GM19328 (cell line): ENCODE results near the gene PAFAH1B2.

Experiments
- ATAC-seq: cut with Tn5 transposase; IDR thresholded peaks from one replicate; pipeline ENCODE4 v1.9.1; 2021; ENCODE audit warnings: mild to moderate bottlenecking, moderate library complexity; ENCODE audit not compliant: unreplicated experiment

The PAFAH1B2 gene

DNA sequence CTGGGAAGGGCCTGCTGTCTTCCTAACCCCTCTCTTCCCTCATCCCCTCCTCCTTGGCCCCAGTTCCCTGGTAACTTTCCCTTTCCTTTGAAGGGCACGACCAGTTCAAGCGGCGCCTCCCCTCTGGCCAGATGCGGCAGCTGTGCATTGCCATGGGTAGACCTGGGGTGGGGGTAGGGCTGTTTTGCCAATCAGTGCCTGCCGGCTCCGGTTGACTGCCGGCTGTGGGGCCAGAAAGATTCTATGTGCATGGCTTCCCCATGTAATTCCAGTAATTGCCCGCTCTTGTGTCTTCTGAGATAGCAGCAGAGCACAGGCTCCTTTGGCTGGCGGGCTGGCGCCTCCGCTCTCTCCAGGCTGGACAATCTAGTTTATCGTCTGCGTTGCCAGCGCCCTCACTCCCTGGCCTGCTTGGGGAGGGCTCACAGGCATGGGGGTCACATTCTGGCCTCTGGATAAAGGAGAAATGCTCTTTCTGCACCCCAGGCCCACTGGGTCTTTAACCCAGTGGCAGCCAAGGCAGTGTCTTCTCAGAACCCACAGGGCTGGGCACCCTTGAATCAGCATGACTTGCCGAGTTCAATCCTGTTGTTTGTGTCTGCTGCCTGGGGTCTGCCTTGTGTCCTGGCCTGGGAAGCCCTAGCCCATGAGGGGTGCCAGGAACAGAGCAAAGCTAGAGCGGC is 43.9 kb downstream of the PAFAH1B2 start:
- no peak for ATAC-seq

DNA sequence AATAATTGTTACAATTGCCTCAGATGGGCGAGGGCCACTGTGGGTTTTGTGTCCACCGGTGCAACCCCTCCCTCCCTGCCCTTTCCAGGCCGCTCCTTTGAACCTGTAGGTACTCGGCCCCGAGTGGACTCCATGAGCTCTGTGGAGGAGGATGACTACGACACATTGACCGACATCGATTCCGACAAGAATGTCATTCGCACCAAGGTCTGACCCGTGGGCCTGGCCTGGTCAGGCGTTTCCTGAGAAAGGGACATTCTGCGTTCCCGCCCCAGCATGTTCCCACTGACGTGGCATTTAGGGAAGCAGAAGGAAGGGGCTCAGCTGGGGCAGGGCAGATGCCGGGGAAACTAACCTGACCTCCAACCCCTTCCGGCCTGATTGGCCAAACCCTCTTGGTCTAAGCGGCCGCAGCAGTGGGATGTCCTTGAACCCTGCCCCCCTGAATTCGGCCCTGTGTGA is 44.6 kb downstream of the PAFAH1B2 start:
- no peak for ATAC-seq

DNA sequence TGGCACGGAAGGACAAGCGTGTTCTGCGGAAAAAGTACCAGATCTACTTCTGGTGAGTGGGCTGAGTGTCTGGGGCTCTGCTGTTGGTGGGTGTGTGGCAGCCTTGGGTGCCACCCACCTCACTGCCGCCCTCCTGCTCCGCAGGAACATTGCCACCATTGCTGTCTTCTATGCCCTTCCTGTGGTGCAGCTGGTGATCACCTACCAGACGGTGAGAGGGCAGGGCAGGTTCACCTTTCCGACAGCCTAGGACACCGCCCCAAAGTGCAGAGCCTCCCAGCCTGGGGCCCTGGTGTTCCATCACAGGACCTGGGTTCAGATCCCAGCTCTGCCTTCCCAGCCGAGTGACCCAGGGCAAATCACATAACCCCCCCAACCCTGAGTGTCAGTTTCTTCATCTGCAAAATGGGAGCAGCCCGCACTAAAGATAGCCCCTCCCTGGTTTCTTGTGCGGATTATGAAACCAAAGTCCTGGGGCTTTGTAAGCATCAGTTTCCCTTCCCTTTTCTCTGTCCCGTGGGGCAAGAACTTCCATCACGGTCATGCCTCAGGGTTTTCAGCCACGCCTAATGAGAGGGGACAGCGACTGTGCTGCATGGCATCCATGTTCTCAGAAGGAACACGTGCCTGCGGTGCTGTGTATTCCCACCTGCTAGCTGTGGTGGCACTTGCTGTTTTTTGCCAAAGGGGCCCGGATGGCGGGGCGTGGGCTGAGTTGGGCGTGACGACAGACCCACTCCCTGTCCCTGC is 45.3 kb downstream of the PAFAH1B2 start:
- no peak for ATAC-seq

DNA sequence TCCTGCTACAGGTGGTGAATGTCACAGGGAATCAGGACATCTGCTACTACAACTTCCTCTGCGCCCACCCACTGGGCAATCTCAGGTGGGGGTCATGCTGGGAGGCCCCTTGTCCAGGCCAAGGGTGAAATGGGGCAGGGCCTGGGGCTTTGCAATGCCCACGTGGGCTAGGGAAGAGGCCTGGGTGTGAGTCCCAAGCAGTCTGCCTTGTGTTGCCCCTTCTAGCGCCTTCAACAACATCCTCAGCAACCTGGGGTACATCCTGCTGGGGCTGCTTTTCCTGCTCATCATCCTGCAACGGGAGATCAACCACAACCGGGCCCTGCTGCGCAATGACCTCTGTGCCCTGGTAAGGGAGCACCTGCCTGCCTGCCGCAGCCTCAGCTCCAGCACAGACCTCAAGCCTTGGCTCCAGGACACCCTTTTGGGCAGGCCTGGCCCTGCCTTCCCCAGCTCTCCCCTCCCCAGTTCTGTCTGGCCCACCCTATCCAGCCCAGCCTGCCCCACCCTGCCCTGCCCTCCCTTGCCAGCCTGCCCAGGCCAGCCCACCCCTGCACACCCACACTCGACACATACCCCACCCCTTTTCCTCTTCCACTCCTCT is 46.0 kb downstream of the PAFAH1B2 start:
- ATAC-seq, result no peak

DNA sequence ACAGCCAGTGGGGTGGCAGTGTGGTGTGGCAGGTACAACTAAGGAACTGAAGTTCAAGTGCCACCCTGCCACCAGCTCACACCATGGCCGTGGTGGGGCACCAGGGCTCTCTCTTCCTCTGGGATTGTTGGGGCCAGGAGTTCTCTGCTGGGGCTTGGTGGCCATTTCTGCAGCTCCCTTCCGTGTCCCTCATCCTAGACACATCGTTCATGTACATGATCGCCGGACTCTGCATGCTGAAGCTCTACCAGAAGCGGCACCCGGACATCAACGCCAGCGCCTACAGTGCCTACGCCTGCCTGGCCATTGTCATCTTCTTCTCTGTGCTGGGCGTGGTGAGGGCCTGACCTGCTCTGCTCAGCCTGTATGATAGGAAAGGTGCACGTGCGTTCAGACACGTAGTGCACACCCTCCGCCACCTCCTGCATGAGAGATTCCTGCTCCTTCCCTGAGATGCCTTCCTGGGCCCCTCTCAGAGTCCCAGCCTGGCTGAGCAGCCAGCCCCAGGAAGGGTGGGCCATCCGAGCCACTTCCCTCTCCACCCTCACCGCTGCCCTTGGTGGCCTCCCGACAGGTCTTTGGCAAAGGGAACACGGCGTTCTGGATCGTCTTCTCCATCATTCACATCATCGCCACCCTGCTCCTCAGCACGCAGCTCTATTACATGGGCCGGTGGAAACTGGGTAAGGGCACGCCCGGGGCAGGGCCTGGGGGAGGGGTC is 47.8 kb downstream of the PAFAH1B2 start:
- no peak for ATAC-seq

DNA sequence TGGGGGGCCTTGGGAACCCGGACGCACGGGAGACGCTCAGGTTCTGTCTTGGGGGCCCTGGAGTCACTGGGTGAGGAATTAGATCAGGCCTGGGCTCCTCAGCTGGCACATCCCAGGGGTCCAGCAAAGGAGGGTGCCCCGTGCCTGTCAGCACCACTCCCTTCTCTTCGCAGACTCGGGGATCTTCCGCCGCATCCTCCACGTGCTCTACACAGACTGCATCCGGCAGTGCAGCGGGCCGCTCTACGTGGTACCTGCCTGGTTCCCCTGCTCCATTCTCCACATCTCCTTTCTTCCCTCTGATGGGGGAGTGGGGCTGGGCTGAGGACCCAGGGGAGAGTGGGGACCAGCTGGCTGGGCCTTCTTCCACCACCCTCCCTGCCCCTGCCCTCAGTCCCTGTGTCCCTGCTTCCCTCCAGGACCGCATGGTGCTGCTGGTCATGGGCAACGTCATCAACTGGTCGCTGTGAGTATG is 48.4 kb downstream of the PAFAH1B2 start:
- no peak for ATAC-seq

DNA sequence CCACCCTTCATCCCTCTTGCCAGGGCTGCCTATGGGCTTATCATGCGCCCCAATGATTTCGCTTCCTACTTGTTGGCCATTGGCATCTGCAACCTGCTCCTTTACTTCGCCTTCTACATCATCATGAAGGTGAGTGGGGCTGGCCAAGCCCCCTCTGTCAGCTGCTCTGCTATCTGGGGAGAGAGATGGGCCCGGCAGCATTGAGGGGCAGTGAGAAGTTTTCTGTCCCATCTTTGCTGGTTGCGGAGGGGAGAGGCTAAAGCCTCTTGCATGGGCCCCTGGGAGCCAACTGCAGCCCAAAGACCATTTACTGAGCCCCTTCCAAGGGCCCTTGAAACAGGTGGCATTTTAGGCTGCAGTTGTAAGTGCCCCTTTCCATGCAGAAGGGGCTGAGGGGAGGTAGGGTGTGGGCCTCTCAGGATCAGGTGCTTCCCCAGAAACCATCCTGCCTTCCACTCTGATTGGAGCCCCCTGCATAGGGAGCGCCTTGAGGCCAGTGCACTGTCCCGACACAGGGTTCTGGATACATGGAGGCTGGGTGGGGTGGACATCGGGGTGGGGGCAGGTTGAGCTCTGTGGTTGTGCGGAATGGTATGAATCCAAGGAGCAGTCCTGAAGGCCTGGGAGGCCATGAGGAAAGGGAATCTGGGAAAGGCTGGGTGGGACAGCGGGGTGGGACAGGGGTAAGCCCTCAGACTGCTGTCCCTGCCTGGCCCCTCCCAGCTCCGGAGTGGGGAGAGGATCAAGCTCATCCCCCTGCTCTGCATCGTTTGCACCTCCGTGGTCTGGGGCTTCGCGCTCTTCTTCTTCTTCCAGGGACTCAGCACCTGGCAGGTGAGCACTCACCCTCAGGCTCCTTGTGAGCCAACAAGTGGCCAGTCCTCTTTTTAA is 49.3 kb downstream of the PAFAH1B2 start:
- no peak for ATAC-seq

DNA sequence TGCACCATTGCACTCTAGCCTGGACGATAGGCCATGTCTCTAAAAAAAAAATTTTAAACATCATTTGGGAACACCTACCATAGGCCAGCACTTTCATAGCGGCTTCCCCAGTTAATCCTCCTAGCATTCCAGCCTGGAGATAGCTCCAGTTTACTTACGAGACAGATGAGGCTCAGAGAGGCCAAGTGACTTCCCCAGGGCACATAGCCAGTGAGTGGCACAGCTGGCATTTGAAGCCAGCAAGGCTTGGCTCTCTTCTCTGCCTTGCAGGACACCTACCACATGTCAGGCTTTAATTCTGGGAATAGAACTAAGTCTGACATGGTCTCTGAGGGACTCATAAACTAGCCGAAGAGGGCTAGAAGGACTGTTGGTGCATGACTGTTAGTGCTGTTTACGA is 50.2 kb downstream of the PAFAH1B2 start:
- ATAC-seq, result no peak

DNA sequence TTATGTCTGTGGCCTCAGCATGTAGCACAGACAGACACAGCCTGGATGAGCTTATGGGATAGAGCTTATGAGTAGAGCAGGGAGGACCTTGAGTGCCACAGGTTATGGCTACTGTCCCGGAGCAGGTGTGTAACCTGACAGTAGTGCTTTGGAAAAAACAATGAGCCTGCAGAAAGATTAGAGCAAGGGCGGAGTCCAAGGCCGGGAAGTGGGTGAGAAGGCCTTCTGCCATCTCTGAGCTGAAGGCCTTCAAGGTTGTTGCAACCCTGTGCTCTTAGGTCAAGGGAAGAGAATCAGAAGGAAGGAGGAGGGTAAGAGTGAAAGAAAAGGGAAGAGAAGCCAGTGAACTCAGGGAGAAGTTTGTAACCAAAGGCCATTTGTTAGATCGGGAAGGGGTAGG is 51.2 kb downstream of the PAFAH1B2 start:
- no peak for ATAC-seq

DNA sequence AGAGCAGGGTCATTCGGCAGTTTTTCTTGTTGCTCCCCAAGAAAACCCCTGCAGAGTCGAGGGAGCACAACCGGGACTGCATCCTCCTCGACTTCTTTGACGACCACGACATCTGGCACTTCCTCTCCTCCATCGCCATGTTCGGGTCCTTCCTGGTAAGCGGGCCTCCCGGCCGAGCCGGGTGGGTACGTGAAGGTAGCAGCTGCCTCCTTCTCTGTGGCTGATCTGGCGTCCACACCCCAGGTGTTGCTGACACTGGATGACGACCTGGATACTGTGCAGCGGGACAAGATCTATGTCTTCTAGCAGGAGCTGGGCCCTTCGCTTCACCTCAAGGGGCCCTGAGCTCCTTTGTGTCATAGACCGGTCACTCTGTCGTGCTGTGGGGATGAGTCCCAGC is 51.7 kb downstream of the PAFAH1B2 start:
- no peak for ATAC-seq

DNA sequence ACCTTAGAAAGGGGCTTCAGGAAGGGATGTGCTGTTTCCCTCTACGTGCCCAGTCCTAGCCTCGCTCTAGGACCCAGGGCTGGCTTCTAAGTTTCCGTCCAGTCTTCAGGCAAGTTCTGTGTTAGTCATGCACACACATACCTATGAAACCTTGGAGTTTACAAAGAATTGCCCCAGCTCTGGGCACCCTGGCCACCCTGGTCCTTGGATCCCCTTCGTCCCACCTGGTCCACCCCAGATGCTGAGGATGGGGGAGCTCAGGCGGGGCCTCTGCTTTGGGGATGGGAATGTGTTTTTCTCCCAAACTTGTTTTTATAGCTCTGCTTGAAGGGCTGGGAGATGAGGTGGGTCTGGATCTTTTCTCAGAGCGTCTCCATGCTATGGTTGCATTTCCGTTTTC is 52.9 kb downstream of the PAFAH1B2 start:
- ATAC-seq, result no peak

DNA sequence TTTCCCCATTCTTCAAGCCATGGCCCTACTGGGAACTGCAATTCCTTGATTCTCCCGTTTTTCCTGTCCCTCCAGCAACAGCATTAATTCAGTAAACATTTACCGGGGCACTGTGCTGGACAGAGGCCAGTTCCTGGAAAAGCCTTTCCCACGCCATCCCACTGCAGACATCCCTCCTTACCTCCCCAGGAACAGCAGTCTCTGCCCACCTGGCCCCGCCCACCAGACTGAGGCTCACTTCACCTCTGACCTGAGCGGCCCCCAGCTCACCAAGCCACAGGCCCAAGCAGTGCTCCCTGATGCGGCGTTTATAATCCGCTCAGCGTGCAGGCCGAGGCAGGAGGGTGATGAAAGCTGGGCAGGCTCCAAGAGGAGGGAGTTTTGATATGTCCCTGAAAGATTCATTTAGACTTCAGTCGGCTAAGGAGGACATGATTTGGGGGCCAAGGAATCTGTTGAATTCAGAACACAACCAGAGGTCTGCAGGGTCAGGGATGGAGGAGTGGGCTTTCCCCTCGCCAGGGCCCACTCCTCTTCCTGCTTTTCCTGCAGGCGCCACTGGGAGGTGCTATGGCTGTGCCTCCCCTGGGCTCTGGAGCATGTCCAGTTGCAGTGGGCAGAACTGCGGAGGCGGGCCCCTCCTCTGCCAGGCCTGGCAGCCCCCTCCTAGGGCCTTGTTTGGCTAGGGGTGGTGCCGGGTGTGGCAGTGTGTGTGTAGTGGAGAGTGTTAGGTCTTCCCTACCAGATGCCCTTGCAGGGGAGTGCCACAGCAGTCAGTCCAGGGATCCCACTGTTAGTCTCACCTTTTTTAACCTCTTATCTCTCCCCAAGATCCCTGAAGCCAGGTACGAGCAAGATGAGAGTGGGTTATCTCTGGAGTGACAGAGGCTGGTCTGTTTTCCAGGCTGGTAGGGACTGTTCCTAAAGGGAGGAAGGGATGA is 53.7 kb downstream of the PAFAH1B2 start:
- ATAC-seq, result no peak

DNA sequence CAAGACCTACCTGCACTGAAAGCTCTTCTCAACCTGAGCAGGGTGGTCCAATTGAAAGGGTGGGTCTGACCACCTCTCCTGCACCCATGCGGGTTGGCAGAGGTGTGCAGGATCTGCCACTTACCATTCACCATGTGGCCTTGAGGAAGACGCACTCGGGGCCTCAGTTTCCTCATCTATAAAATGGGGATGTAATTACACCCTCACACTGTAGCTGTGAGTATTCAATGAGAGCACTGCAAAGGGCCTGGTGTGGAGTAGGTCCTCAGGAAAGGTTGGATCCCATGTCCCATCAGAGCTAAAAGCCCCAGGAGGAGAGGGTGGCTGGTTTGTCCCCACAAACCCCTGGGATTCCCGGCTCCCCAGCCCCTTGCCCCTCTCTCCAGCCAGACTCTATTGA is 54.5 kb downstream of the PAFAH1B2 start:
- no peak for ATAC-seq

DNA sequence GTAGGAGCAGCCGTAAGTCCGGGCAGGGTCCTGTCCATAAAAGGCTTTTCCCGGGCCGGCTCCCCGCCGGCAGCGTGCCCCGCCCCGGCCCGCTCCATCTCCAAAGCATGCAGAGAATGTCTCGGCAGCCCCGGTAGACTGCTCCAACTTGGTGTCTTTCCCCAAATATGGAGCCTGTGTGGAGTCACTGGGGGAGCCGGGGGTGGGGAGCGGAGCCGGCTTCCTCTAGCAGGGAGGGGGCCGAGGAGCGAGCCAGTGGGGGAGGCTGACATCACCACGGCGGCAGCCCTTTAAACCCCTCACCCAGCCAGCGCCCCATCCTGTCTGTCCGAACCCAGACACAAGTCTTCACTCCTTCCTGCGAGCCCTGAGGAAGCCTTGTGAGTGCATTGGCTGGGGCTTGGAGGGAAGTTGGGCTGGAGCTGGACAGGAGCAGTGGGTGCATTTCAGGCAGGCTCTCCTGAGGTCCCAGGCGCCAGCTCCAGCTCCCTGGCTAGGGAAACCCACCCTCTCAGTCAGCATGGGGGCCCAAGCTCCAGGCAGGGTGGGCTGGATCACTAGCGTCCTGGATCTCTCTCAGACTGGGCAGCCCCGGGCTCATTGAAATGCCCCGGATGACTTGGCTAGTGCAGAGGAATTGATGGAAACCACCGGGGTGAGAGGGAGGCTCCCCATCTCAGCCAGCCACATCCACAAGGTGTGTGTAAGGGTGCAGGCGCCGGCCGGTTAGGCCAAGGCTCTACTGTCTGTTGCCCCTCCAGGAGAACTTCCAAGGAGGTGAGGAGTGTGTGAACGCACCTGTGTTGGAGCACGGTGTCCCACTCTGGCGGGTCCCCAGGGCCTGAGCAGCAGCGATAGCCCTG is 55.2 kb downstream of the PAFAH1B2 start, which contains the start of gene TAGLN:
Gene TAGLN, plus strand, starts transcription at position 318 of the 863 bp plus-strand sequence. CDS start 3,644 bp downstream, outside the sequence.
- ATAC-seq, result no peak

DNA sequence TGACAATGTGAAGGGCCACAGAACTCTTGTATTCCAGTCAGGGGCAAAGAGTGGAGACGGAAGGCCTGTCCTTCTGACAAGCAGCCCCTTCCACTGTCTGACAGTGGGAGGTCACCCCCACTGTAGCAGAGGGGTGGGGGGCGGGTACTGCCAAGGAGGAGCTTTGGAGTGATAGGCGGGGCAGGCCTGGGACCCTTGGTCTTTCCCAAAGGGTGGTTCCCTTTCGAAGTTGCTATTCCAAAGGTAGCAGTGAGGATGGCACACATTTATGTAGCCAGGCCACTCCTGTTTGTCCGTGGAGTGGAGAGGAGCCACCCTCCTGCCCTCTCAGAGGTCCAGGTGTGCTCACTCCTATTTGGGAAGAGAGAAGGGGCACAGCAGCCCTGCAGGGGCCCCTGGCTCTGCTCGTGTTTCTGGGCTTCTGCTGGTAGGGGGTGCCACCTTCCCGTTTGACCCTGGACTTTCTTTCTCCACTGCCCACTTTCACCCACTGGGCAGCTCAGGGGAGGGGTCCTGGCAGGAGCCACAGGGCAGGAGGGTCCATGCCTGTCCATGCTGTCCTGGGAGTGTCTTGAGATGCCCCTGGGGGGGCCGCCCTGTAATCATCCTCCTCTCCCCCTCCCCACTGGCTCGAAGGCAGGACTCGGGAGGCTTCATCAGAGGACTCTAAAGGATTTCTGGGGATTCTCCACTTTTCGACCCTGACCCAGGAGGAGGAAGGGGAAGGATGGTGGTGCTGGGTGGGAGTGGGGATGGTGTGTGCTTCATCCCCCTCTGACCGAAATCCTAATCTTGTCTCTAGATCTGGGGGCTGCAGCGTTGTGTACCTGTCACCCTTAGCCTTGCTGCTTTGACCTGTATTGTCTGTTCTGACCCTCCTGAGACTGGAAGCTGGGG is 56.1 kb downstream of the PAFAH1B2 start:
- ATAC-seq, result no peak

DNA sequence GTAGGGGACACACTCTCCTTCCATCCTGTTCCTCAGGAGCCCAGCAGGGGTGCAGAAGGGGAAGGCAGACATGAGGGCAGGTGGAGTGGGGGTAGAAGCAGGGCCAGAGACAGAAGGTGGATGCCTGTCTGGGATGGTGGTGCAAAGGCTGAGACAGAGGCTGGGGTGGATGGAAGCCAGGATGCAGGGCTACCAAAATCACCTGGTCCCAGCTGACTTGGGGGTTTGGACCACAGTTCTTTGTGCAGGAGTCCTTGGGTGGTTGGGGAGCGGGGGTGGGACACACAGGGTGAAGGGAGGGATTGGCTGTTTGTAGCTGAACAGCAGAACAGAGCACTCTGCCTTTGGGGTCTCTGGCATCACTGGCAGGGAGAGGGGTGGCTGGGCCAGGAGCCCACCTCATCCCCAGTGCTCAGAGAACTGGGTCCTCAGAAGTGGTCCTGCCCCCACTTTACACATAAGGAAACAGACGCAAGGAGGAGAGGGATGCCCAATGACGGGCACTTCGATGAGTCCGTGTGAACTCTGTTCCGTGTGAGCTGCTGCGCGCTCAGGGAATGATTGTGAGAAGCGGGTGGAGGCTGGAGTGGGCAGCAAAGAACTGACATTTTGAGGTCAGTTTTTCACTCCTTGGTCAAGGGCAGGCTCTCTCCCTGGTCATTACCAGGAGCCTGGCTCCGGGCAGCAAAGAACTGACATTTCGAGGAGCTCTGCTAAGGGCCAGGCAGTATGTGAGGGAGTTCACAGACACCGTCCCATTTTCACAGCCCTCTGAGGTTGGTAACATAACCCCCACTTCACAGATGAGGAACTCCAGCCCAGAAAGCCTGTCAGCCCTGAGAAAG is 56.9 kb downstream of the PAFAH1B2 start:
- ATAC-seq, result no peak
